Nasal cavity respiratory epithelium epithelial cell of viscerocranial mucosa (primary cell): ENCODE results near the gene IQSEC3. TPM values are rescaled to one million over a fixed set of nuclear protein-coding genes. Genes with fewer than 3 reads are reported as not detected.

ENCODE experiments used
- total RNA-seq: library from RNA; depleted of rRNA; stranded (reverse); fragments of >200 nt; gene quantifications from 2 replicates; pipeline ENCODE4 v1.2.3, GENCODE V29; 2014

The IQSEC3 gene
- total RNA-seq, result under 0.01 TPM in 2 replicates

GRCh38 chr12:66428-66781 lies at the start of gene IQSEC3:
Gene IQSEC3, plus strand, starts transcription at chr12:66767. Its CDS starts 116 bp downstream, at chr12:66883.

GRCh38 chr12:214003-214741 lies 147.6 kb downstream of the IQSEC3 start, which contains the start of gene SLC6A12:
Gene SLC6A12, minus strand, starts transcription at chr12:214157. Its CDS starts 4,171 bp downstream, at chr12:209986.

Other genes with a start within 250 kb of the IQSEC3 start
- gene SLC6A12, start 147.4 kb downstream of the IQSEC3 start, total RNA-seq, result 0.14 TPM in 1 of 2 replicates, not detected in the other
- gene SLC6A13, start 196.1 kb downstream of the IQSEC3 start, total RNA-seq, result under 0.01 and 0.64 TPM in 2 replicates